Measurements from ENCODE around the gene ZNF365.
"Not testable (repeated sequence)": the region's sequence is repeated elsewhere in the genome, so short reads cannot be mapped to it uniquely, and the experiment has no call there.

Gene ZNF365

DNA sequence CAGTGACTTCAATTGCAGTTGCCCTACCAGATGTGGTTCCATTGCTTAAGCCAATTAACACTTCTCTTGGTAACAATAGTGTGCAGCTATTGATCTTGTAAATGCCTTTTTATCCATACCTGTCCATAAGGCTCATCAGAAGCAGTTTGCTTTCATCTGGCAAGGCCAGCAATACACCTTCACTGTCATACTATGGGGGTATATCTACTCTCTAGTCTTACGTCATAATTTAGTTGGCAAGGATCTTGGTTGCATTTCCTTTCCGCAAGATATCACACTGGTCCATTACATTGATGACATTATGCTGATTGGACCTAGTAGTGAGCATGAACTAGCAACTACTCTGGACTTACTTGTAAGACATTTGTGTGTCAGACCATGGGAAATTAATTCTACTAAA, 17.7 kb upstream of the ZNF365 start:
- no peak overlapping the region for H3K4me3 ChIP-seq (ENCODE audit: severe bottlenecking)
- no peaks in the 10 kb centered on the region for H3K27me3 ChIP-seq (ENCODE audit: insufficient read depth, poor library complexity, severe bottlenecking)
- H3K36me3 ChIP-seq (ENCODE audit: low read depth): no peaks in the 10 kb centered on the region
- no peaks in the 10 kb centered on the region for H3K4me1 ChIP-seq (ENCODE audit: insufficient read depth, poor library complexity, severe bottlenecking)
- H3K27ac ChIP-seq (ENCODE audit: poor library complexity, severe bottlenecking): no peak overlapping the region
- ATAC-seq (ENCODE audit: low read depth): no peak
- no peak for TF ChIP-seq CTCF (IDR thresholded peaks at IDR 0.05; ENCODE audit: poor library complexity, severe bottlenecking)
- no peak for DNase-seq (ENCODE audit: low spot score)
- no peaks in the 10 kb centered on the region for H3K9me3 ChIP-seq (ENCODE audit: severe bottlenecking)

GRCh38 chr10:62358151-62358550, 16.0 kb upstream of the ZNF365 start:
- DNase-seq (ENCODE audit: low spot score); H3K4me1 ChIP-seq (ENCODE audit: insufficient read depth, poor library complexity, severe bottlenecking); H3K9me3 ChIP-seq (ENCODE audit: severe bottlenecking); H3K27me3 ChIP-seq (ENCODE audit: insufficient read depth, poor library complexity, severe bottlenecking); ATAC-seq (ENCODE audit: low read depth); H3K36me3 ChIP-seq (ENCODE audit: low read depth); H3K4me3 ChIP-seq (ENCODE audit: severe bottlenecking); H3K27ac ChIP-seq (ENCODE audit: poor library complexity, severe bottlenecking): not testable (repeated sequence)

DNA sequence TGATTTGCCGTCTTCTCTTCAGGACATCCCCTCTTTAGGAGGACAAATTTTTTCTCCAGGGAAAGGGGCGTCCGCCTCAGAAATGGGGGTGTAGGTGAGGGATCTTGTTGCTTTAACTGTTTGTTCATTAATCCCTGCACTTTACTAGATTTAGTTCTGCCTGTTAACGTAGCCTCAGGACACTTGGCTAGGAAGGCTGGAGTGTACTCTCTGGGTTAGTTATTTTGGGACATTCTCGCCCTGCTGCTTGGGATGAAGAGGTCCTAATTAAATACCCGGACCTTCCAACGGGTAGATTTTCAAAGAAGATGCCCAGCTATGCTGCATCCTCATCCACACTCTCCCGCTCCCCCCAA, 552 bp upstream of the ZNF365 start:
- Histone ChIP-seq H3K27me3 (ENCODE audit: insufficient read depth, poor library complexity, severe bottlenecking) (no peaks in the 10 kb centered on the region), H3K4me1 (ENCODE audit: insufficient read depth, poor library complexity, severe bottlenecking) (peaks cover 7% of the 10 kb centered on the region), H3K36me3 (ENCODE audit: low read depth) (no peaks in the 10 kb centered on the region), H3K9me3 (ENCODE audit: severe bottlenecking) (no peaks in the 10 kb centered on the region), H3K27ac (ENCODE audit: poor library complexity, severe bottlenecking) (peak overlapping the region; percentile 37), H3K4me3 (ENCODE audit: severe bottlenecking) (peak overlapping the region; percentile 57)
- no peak for DNase-seq (ENCODE audit: low spot score)
- no peak for ATAC-seq (ENCODE audit: low read depth)
- TF ChIP-seq CTCF (IDR thresholded peaks at IDR 0.05; ENCODE audit: poor library complexity, severe bottlenecking): no peak

- DNase-seq (ENCODE audit: low spot score) (no peak), ATAC-seq (ENCODE audit: low read depth) (peak; percentile 66)
- no peaks in the 10 kb centered on the region for H3K27me3 ChIP-seq (ENCODE audit: insufficient read depth, poor library complexity, severe bottlenecking)
- H3K27ac ChIP-seq (ENCODE audit: poor library complexity, severe bottlenecking): peak overlapping the region; percentile 37
- peaks cover 13% of the 10 kb centered on the region for H3K4me1 ChIP-seq (ENCODE audit: insufficient read depth, poor library complexity, severe bottlenecking)
- peak overlapping the region; percentile 57 for H3K4me3 ChIP-seq (ENCODE audit: severe bottlenecking)
- no peak for TF ChIP-seq CTCF (IDR thresholded peaks at IDR 0.05; ENCODE audit: poor library complexity, severe bottlenecking)
- H3K9me3 ChIP-seq (ENCODE audit: severe bottlenecking): no peaks in the 10 kb centered on the region
- H3K36me3 ChIP-seq (ENCODE audit: low read depth): no peaks in the 10 kb centered on the region
Observed at GRCh38 chr10:62374862-62375710, 917 bp downstream of the ZNF365 start.

DNA sequence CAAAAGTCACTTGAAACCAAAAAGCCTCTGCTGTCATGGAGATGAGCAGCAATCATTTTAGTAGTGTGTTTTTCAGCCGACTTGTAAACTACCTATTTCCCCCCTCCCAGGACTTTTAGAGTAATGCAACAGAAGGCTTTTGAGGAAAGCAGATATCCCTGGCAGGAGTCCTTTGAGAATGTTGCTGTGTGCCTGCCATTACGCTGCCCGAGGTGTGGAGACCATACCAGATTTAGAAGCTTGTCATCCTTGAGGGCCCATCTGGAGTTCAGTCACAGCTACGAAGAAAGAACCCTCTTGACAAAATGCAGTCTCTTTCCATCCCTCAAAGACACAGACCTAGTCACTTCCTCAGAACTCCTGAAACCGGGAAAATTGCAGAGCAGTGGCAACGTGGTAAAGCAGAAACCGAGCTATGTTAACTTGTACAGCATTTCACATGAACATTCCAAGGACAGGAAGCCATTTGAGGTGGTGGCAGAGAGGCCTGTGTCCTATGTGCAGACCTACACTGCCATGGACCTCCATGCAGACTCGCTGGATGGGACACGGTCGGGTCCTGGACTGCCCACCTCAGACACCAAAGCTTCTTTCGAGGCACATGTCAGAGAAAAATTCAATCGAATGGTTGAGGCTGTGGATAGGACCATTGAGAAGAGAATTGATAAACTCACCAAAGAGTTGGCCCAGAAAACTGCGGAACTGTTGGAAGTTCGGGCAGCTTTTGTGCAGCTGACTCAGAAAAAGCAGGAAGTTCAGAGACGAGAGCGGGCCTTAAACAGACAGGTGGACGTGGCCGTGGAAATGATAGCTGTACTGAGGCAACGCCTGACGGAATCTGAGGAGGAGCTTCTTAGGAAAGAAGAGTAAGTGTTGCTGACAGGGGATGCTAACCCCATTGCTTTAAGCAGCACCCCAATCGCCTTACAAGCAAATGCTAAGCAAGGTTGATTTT, 2.2 kb downstream of the ZNF365 start:
- Histone ChIP-seq H3K4me1 (ENCODE audit: insufficient read depth, poor library complexity, severe bottlenecking) (peaks cover 24% of the 10 kb centered on the region), H3K27ac (ENCODE audit: poor library complexity, severe bottlenecking) (no peak overlapping the region), H3K27me3 (ENCODE audit: insufficient read depth, poor library complexity, severe bottlenecking) (no peaks in the 10 kb centered on the region), H3K9me3 (ENCODE audit: severe bottlenecking) (no peaks in the 10 kb centered on the region), H3K4me3 (ENCODE audit: severe bottlenecking) (no peak overlapping the region), H3K36me3 (ENCODE audit: low read depth) (no peaks in the 10 kb centered on the region)
- no peak for DNase-seq (ENCODE audit: low spot score)
- ATAC-seq (ENCODE audit: low read depth): no peak
- TF ChIP-seq CTCF (IDR thresholded peaks at IDR 0.05; ENCODE audit: poor library complexity, severe bottlenecking): no peak

All from RWPE2 (cell line).